ENCODE measurements around the gene BRI3BP. TPM values are rescaled to one million over a fixed set of nuclear protein-coding genes. Genes with fewer than 3 reads are reported as not detected.
"Not testable (repeated sequence)": the region's sequence is repeated elsewhere in the genome, so short reads cannot be mapped to it uniquely, and the experiment has no call there.

BRI3BP gene
- total RNA-seq, 1 donor from 2014 or later: 15.4 TPM

DNA sequence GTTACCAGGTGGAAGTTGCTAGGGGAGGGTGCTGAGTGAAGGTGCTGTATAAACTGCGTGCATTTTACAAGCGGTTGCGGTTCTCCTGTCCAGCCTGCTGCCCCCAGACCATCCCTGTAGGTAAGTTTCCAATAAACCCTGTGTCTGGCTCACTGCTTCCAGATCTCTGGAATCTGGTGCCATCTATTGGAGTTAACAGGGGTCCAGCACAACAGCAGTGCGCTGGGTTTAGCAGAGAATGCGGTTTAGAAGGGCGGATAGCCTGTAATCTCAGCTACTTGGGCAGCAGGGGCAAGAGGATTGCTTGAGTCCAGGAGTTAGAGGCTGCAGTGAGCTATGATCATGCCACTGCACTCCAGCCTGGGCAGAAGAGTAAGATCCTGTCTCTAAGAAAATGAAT, 76.7 kb downstream of the BRI3BP start:
- ATAC-seq: no peak

DNA sequence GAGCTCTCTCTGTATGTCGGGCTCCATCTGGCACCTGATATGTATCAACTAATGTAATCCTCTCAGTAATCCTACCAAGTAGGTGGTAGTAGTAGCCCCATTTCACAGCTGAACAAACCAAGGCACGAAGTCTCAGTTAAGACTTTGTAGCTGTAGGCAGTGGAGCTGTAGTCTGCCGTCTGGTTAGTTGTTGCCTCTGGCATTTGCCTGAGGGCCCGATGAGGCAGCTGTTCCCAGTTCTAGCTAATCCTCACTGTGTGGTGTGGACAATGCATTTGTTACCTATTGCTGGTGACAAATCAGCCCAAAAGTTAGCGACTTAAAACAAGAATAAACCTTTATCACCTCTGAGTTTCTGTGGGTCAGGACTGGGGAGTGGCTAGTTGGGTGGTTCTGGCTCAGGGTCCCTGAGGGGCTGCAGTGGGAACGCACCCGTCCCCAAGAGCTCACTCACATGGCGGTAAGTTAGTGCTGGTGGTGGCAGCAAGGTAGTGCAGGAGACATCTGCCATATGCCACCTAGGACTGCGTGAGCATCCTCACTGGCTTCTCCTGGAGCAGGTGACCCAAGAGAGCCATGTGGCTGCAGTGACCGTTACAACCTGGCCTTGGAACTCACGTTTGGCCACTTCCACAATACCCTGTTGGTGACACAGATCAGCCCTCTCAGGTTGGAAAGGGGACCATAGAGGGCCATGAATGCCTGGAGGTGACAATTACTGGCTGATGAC, 77.4 kb downstream of the BRI3BP start:
- ATAC-seq: no peak

DNA sequence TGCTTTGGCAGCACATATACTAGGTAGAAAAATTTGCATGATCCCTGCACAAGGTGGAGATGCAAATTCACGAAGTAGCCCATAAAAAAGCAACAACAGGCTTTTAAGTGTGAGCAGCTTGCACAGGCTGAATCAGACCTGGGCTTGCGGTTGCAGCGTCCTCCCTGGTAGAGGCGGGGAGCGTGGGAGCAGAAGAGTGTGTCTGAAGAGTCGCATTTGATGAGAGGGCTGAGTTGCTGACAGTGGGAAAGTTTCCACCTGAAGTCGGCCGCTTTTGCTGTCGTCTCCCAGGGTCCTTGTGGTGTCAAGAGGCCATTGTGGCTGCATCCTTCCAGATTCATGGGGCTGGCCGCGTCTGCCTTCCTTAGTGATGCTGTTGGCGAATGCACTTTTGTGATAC, 78.0 kb downstream of the BRI3BP start:
- ATAC-seq: no peak

DNA sequence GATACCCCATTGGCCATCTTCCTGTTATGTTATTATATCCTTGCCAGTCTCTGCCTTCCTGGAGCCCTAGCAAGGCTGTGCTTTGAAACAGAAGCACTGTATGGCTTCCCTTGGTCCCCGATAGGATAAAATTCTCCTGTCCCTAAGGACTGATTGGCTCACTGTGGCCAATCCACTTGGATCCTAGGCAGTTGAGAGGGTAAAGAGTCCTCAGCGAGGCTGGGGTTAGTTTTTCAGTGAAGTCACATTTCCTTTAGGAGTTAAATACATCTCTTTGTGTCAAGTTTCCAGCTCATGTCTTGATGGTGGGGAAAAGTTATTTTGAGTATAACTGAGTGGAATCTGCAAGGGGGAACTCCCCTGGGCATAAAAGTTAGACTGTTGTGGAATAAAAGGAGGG, 79.1 kb downstream of the BRI3BP start:
- ATAC-seq: no peak

DNA sequence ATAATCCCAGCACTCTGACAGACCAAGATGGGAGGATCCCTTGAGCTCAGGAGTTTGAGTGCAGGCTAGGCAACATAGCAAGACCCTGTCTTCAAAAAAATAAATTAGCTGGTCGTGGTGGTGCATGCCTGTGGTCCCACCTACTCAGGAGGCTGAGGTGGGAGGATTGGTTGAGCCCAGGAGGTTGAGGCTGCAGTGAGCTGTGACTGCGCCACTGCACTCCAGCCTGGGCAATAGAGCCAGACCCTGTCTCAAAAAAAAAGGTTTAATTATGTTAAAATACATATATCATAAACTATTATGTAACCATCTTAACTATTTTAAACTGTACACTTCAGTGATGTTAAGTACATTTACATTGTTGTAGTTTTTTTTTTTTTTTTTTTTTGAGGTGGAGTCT, 80.8 kb downstream of the BRI3BP start:
- ATAC-seq: not testable (repeated sequence)

DNA sequence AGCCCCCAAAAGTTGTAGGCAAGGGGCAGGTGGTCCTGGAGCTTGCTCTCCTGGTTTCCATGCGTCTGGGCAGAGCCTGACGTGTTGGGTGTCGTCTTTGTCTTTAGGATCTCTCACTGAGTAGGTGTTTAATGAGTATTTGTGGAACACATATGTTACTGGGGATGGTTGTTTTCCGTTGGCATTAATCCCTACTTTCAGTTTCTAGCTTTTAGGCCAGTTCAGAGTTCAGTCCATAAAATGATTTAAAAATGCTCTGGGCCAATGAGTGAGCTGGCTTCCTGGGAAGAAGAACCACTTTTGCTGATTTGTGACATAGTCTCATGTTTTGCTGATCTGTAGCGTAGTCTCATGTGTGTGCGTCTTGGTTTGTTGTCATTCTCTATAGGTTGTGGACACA, 82.7 kb downstream of the BRI3BP start:
- ATAC-seq: no peak

DNA sequence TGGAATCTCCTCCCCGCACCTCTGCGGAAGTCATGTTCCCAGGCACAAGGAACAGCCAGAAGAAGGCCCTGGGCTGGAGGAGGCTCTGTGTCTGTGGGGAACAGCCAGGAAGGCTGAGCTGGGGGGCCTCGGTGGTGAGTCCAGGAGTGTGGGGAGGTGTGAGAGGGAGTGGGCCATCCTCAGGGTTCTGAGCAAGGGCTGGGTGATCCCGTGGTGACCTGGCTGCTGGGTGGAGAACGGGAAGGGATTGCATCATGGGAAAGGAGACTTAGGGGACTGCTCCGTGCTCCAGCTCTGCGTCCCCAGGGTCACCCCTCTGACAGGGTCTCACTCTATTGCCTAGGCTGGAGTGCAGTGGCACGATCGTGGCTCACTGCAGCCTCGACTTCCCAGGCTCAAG, 85.6 kb downstream of the BRI3BP start:
- ATAC-seq: no peak

DNA sequence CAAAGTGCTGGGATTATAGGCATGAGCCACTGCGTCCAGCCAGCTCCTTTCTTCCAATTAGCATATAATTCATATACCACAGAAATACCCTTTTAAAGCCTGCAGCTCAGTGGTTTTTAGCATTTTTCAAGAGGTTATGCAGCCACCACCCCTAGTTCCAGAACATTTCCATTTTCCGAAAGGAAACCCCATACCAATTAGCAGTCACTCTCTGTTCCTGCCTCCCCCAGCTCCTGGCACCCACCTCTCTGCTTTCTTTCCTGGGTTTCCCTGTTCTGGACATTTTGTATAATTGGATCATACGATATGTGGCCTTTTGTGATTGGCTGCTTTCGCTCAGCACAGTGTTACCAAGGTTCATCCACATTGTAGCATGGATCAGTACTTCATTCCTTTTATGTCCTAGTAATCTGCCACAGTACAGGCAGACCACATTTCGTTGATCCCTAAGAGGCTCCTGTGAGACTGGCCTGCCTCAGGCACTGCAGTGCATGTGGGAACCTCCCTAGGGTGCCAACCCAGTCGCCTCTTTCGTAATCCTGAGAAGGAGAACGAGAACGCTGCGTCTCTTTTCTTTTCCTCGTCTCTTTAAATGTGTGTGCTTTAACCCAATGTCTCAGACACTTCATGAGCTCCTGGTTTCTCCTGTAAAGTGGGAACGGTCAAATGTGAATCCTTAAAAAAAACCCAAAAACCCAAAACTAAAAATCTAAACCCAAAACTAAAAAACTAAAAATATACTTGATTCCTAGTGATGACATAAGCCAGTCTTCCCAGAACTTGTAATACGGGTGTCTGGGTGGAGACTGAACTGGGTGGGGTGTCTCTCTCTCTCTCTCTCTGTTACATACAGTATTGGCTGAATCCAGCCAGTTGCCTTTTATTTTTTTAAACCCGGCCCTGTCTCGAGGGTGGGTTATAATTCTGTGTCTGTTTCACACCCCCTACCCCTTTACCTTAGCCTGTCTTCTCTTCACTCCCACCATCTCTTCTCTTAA, 86.5 kb downstream of the BRI3BP start:
- peak; percentile 97 for ATAC-seq

Other genes with a start within 250 kb of the BRI3BP start
- 10.2 TPM for gene SCARB1, start 129.8 kb upstream of the BRI3BP start, total RNA-seq
- gene UBC, start 79.0 kb upstream of the BRI3BP start, total RNA-seq: 1,223 TPM
- 11.8 TPM for gene DHX37, start 4.5 kb upstream of the BRI3BP start, total RNA-seq
- 51.8 TPM for gene AACS, start 71.8 kb downstream of the BRI3BP start, total RNA-seq
- gene TMEM132B, start 192.7 kb downstream of the BRI3BP start, total RNA-seq: 2.0 TPM

Measured in esophagus mucosa (tissue), 1 donor.